Measurements from ENCODE around the gene TMIGD3. TPM values are rescaled to one million over a fixed set of nuclear protein-coding genes. Genes with fewer than 3 reads are reported as not detected.
A peak's percentile ranks its signal among the peaks of the same experiment; 100 is the strongest.

The TMIGD3 gene
- total RNA-seq, 1 experiment from 2014 or later, result 0.88 TPM

DNA sequence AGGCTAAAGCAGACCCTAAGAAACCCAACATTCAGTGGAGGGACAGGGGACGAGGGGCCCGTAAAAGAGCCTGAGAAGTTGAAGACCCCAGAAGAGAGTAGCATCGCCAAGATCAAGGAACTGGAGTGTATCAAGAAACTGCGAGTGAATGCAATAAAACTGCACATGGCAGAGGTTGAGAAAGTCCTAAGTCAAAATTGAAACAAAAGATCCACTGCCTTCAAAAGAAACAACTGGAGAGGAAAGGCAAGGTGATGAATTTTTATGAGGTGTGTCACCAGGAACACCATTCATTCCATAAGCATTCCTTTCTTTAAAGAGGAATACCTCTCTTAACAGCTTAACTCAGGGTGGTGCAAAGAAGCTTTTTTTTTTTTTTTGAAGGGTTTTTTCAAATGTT, 38.3 kb upstream of the TMIGD3 start:
- H3K27ac Mint-ChIP-seq (ENCODE audit: unreplicated experiment), result peak overlapping the region; percentile 88

DNA sequence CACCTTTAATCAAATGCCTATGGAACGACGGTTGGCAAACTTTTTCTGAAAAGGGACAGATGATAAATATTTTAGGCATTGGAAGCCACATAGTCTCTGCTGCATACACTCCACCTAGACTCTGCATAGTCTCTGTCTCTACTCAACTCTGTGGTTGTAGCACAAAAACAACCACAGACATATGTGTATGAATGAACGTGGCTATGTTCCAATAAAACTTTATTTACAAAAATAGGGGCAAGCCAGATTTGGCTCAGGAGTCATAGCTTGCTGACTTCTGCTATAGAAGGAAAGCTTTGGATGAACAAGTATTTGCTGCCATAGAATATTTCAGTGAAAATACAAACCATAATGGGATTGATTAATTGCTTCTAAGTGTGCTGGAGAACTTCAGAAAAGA, 37.5 kb upstream of the TMIGD3 start:
- H3K4me1 ChIP-seq, result peaks cover 15% of the 10 kb centered on the region
- ChIA-PET CTCF (interaction anchor here (2.0 kb wide), 1 partner anchor 33 kb away, joined by 10 read pairs; no protein-coding TSS in a partner anchor), POLR2A (no interaction called here)
- Mint-ChIP-seq H3K9me3 (ENCODE audit: unreplicated experiment) (peaks cover 10% of the 10 kb centered on the region), H3K27ac (ENCODE audit: unreplicated experiment) (peak overlapping the region; percentile 88), H3K27me3 (ENCODE audit: insufficient read depth, unreplicated experiment) (no peaks in the 10 kb centered on the region), H3K4me1 (ENCODE audit: low read depth, unreplicated experiment) (peaks cover 21% of the 10 kb centered on the region), H3K4me3 (ENCODE audit: unreplicated experiment) (no peak overlapping the region), H3K36me3 (ENCODE audit: insufficient read depth, unreplicated experiment) (no peaks in the 10 kb centered on the region)
- TF ChIP-seq, protein P1, sequence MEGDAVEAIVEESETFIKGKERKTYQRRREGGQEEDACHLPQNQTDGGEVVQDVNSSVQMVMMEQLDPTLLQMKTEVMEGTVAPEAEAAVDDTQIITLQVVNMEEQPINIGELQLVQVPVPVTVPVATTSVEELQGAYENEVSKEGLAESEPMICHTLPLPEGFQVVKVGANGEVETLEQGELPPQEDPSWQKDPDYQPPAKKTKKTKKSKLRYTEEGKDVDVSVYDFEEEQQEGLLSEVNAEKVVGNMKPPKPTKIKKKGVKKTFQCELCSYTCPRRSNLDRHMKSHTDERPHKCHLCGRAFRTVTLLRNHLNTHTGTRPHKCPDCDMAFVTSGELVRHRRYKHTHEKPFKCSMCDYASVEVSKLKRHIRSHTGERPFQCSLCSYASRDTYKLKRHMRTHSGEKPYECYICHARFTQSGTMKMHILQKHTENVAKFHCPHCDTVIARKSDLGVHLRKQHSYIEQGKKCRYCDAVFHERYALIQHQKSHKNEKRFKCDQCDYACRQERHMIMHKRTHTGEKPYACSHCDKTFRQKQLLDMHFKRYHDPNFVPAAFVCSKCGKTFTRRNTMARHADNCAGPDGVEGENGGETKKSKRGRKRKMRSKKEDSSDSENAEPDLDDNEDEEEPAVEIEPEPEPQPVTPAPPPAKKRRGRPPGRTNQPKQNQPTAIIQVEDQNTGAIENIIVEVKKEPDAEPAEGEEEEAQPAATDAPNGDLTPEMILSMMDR (IDR thresholded peaks at IDR 0.05; ENCODE audit: insufficient read depth in 1 of 2, low read depth in 1 of 2, low read length in 1 of 2, severe bottlenecking in 1 of 2, unreplicated experiment in 1 of 2), result no peak
- no peaks in the 10 kb centered on the region for H3K36me3 ChIP-seq (ENCODE audit: control insufficient read depth, insufficient read depth, low read length)
- BruUV-seq (replicated peaks), result TSS peak; percentile 80
- intact Hi-C loops (cut with micrococcal nuclease; ENCODE audit: unreplicated experiment), result no loop called here
- no peak overlapping the region for H3K4me3 ChIP-seq (ENCODE audit: low read depth, low read length)
- H3K9me3 ChIP-seq, result no peaks in the 10 kb centered on the region
- no peaks in the 10 kb centered on the region for H3K27me3 ChIP-seq (replicated peaks; ENCODE audit: control insufficient read depth, insufficient read depth, low read length)
- DNase-seq, result no peak

More for the DNA sequence above, 38.3 kb upstream of the TMIGD3 start:
- peaks cover 15% of the 10 kb centered on the region for H3K4me1 ChIP-seq
- no peaks in the 10 kb centered on the region for H3K27me3 ChIP-seq (replicated peaks; ENCODE audit: control insufficient read depth, insufficient read depth, low read length)
- peaks cover 5% of the 10 kb centered on the region for H3K36me3 Mint-ChIP-seq (ENCODE audit: insufficient read depth, unreplicated experiment)
- intact Hi-C loops (cut with micrococcal nuclease; ENCODE audit: unreplicated experiment), result no loop called here
- no peaks in the 10 kb centered on the region for H3K27me3 Mint-ChIP-seq (ENCODE audit: insufficient read depth, unreplicated experiment)
- no peaks in the 10 kb centered on the region for H3K36me3 ChIP-seq (ENCODE audit: control insufficient read depth, insufficient read depth, low read length)
- H3K4me3 ChIP-seq (ENCODE audit: low read depth, low read length), result no peak overlapping the region
- no peaks in the 10 kb centered on the region for H3K9me3 ChIP-seq
- DNase-seq, result peak in 1 of 2 experiments; percentile 28
- H3K4me1 Mint-ChIP-seq (ENCODE audit: low read depth, unreplicated experiment), result peaks cover 27% of the 10 kb centered on the region
- H3K9me3 Mint-ChIP-seq (ENCODE audit: unreplicated experiment), result peaks cover 17% of the 10 kb centered on the region
- POLR2A ChIA-PET, result interaction anchor here (0.6 to 0.7 kb wide), 3 partner anchors 10 to 101 kb away, joined by 3 to 5 read pairs (median 3); no protein-coding TSS in a partner anchor
- CTCF ChIA-PET, result interaction anchor here (2.0 kb wide), 1 partner anchor 34 kb away, joined by 10 read pairs; no protein-coding TSS in a partner anchor
- BruUV-seq (replicated peaks), result no TSS peak
- peak overlapping the region; percentile 80 for H3K4me3 Mint-ChIP-seq (ENCODE audit: unreplicated experiment)
- TF ChIP-seq, protein P1 (IDR thresholded peaks at IDR 0.05; ENCODE audit: insufficient read depth in 1 of 2, low read depth in 1 of 2, low read length in 1 of 2, severe bottlenecking in 1 of 2, unreplicated experiment in 1 of 2), result no peak

DNA sequence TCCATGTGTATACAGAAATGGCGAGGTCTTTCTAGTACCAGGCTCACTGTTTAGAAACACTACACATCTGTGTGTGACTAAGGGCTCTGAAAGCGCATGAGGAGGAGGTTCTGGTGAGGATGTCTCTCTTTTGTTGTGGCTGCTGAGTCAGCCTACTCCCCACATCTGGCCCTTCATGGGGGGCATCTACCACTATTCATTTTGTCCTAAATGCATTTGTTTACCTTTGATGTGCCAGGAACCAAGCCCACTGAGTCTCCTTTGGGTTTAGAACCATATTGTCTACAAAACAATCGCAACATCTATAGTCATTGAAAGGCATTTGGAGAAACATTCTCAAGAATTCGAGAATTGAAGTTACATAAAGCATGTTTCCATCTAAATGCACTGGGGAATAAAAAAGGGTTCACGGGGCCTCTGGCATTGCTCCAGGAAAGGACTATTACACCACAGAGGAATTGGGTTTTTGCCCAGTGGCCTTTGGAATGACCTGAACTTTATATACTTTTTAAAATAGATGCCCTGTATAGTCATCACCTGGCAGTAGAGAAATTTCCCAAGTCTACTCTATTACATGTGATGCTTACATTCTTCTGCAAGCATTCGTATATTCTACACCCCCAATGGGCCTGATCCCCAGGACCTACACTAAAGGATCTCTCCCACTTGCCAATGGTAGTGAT, 35.1 kb upstream of the TMIGD3 start:
- no TSS peak for BruUV-seq (replicated peaks)
- Histone ChIP-seq H3K9me3 (no peaks in the 10 kb centered on the region), H3K4me1 (peaks cover 15% of the 10 kb centered on the region), H3K27me3 (replicated peaks; ENCODE audit: control insufficient read depth, insufficient read depth, low read length) (no peaks in the 10 kb centered on the region), H3K36me3 (ENCODE audit: control insufficient read depth, insufficient read depth, low read length) (no peaks in the 10 kb centered on the region), H3K4me3 (ENCODE audit: low read depth, low read length) (no peak overlapping the region)
- POLR2A ChIA-PET, result no interaction called here
- intact Hi-C loops (cut with micrococcal nuclease; ENCODE audit: unreplicated experiment), result no loop called here
- no peaks in the 10 kb centered on the region for H3K36me3 Mint-ChIP-seq (ENCODE audit: insufficient read depth, unreplicated experiment)
- no peak overlapping the region for H3K4me3 Mint-ChIP-seq (ENCODE audit: unreplicated experiment)
- no peak for DNase-seq
- CTCF ChIA-PET, result no interaction called here
- TF ChIP-seq, protein P1 (IDR thresholded peaks at IDR 0.05; ENCODE audit: insufficient read depth in 1 of 2, low read depth in 1 of 2, low read length in 1 of 2, severe bottlenecking in 1 of 2, unreplicated experiment in 1 of 2), result no peak
- no peaks in the 10 kb centered on the region for H3K9me3 Mint-ChIP-seq (ENCODE audit: unreplicated experiment)
- no peaks in the 10 kb centered on the region for H3K27me3 Mint-ChIP-seq (ENCODE audit: insufficient read depth, unreplicated experiment)
- peaks cover 24% of the 10 kb centered on the region for H3K4me1 Mint-ChIP-seq (ENCODE audit: low read depth, unreplicated experiment)
- H3K27ac Mint-ChIP-seq (ENCODE audit: unreplicated experiment), result no peak overlapping the region
